Right forelimb (tissue), 1 donor: ENCODE measurements around the gene PTTG1.

Source experiments
- DNase-seq: peaks from one replicate; pipeline ENCODE4 v3.0.0-alpha.2; 2018

The PTTG1 gene

DNA sequence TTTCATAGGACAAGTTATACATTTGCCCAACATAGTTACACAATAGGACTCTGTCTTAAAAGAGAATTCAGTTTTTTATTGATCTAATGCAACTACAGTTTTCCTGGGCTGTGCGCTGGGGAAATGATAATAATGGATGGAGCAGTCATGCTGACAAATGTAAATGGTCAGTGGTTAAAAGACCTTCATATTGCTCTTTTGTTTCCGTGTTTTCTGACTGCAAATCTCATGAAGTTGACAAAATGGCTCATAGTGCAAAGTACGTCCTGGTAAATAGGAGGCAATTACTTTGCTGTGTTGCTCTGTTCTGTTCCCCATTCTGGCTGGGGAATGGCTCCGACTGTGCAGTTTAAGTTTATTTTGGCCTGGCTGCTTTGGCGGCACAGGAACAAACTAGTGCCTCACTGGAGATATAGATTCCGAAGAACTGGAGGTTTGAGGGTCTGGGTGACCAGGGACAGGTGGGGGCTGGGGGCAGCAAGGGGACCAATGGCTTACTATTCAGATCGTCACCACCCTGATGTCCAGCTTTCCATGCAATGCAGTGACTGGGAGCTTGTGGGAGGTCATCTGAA is 54.3 kb downstream of the PTTG1 start:
- no peak for DNase-seq

DNA sequence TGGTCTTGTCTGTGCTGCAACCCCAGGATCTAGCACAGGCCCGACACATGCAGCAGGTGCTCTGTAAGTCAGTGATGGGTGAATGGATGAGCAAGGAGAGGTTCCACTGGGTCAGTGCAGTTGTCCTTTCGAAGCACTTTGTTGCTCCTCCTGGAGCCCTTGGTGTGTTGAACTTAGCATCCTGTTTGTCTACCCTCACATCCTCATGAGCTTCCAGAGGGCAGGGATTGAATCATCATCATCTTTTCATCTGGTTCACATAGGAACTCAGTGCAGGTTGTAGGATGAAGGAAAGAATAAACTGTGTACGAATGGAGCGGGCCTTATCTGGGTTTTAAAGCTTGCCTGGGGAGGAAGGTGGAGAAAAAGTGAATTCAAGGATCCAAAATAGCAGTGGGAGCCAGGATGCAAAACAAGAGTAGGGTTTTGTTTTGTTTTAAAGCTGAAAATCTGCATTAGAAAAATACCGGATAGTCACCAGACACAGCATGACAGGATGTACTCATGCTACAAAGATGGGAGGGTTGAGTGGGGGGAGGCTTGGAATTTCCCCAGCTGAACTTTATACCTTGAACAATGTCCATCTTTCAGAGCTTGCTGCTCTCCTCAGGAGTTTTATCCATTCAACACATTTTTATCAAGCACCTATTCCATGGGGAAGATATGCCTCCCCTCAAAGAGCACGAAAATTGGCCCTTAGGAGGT is 55.8 kb downstream of the PTTG1 start:
- DNase-seq, result no peak

DNA sequence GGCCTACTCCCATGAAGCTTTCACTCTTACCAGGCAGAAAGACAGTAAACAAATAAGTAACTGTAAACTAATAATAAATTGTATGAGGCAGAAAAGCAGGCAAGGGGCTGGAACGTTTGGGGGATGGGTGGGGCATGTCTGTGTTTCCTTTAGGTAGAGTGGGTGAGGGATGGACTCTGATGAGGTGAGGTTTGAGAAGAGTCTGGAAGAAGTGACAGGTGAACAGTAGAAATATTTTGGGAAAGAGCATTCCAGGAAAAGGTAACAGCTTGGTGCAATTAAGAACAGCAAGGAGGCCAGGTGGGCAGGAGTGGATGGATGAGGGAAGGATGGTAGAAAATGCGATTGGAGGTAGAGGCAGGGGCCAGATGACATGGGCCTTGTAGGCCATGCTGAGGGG is 56.5 kb downstream of the PTTG1 start:
- no peak for DNase-seq
